HCT116 (cell line): ENCODE data around the gene MOV10. TPM values are rescaled to one million over a fixed set of nuclear protein-coding genes. Genes with fewer than 3 reads are reported as not detected.

ENCODE experiments used
- ATAC-seq: fragments of 200-7000 bp; cut with Tn5 transposase; 2 replicates; pipeline ENCODE4 v1.9.1; 2020; ENCODE audit warnings: mild to moderate bottlenecking, moderate library complexity
- BruUV-seq: library from RNA; stranded (reverse); fragments of 400-500 nt; replicated peaks from 2 replicates; lab custom pipeline; 2021; lab: Mats Ljungman, UMichigan
- CTCF ChIA-PET: fragments of 300-600 bp; sonication (Branson Sonifier 250); formaldehyde crosslinking; loops from one replicate; lab custom pipeline; 2021; ENCODE audit warnings: antibody characterized with exemption; lab: Charles Lee
- POLR2A ChIA-PET: fragments of 300-600, 350-600 bp; sonication (Branson Sonifier 250); formaldehyde crosslinking; loops from one replicate; lab custom pipeline; 2021; ENCODE audit warnings: antibody characterized with exemption; lab: Charles Lee
- RAD21 ChIA-PET, 2 experiments: fragments of 300-600 bp; sonication (Branson Sonifier 250); formaldehyde crosslinking; loops; one replicate each; lab custom pipeline; 2023; ENCODE audit warnings: low total read pairs in 2 of 2; ENCODE audit not compliant: uncharacterized antibody in 2 of 2, unreplicated experiment in 2 of 2, low non-redundant PET in 1 of 2; lab: Charles Lee
- DNase-seq: peaks from one replicate; pipeline ENCODE4 v3.0.0-alpha.2; 2010; ENCODE audit warnings: low read depth, low spot score
- H2AFZ ChIP-seq: fragments of 200-600 bp; shearing (Covaris generic), sonication (generic); 2 replicates; pipeline ENCODE4 v1.6.1; 2017; ENCODE audit warnings: low read depth, mixed run types, mixed read lengths, antibody characterized with exemption, low read length; ENCODE audit not compliant: poor library complexity, severe bottlenecking
- H3K27ac ChIP-seq: 2 replicates; pipeline ENCODE4 v1.5.1; 2012; ENCODE audit warnings: low read depth, low read length
- H3K27me3 ChIP-seq: fragments of 200-600 bp; sonication (generic); 2 replicates; pipeline ENCODE4 v1.6.1; 2016; ENCODE audit warnings: mixed run types, low read length, mixed read lengths; ENCODE audit not compliant: insufficient read depth
- H3K36me3 ChIP-seq, 2 experiments: fragments of 200-500 bp in 1 of 2; fragments of 200-600 bp in 1 of 2; sonication (Bioruptor generic) in 1 of 2; sonication (generic) in 1 of 2; 2 replicates each; pipeline versions ENCODE4 v1.5.1 to v1.6.1; 2014 to 2016; ENCODE audit warnings: low read length in 2 of 2, inconsistent platforms in 1 of 2, mixed read lengths in 1 of 2, mixed run types in 1 of 2; ENCODE audit not compliant: insufficient read depth in 2 of 2, control insufficient read depth in 1 of 2
- H3K4me1 ChIP-seq, 2 experiments: fragments of 200-600 bp in 1 of 2; sonication (generic) in 1 of 2; 2 replicates each; pipeline versions ENCODE4 v1.5.1 to v1.6.1; 2012 to 2017; ENCODE audit warnings: low read length in 2 of 2, inconsistent platforms in 1 of 2, mild to moderate bottlenecking in 1 of 2, mixed read lengths in 1 of 2, mixed run types in 1 of 2, moderate library complexity in 1 of 2; ENCODE audit not compliant: insufficient read depth in 2 of 2, control insufficient read depth in 1 of 2
- H3K4me2 ChIP-seq: fragments of 200-600 bp; sonication (generic); 2 replicates; pipeline ENCODE4 v1.6.1; 2017; ENCODE audit warnings: mixed run types, low read length, mixed read lengths
- H3K4me3 ChIP-seq, 2 experiments: fragments of 200-600 bp in 1 of 2; sonication (generic) in 1 of 2; replicated peaks in 1 of 2; 2 replicates each; pipeline ENCODE4 v1.5.1; 2011 to 2016; ENCODE audit warnings: low read length in 2 of 2, control low read depth in 1 of 2, low read depth in 1 of 2, mild to moderate bottlenecking in 1 of 2, mixed read lengths in 1 of 2, mixed run types in 1 of 2
- H3K79me2 ChIP-seq: fragments of 200-600 bp; sonication (generic); 2 replicates; pipeline ENCODE4 v1.6.1; 2017; ENCODE audit warnings: mild to moderate bottlenecking, mixed run types, low read length, moderate library complexity, mixed read lengths; ENCODE audit not compliant: insufficient read depth
- H3K9ac ChIP-seq: fragments of 200-600 bp; sonication (generic); 2 replicates; pipeline ENCODE4 v1.6.1; 2016; ENCODE audit warnings: low read length, mixed read lengths
- H3K9me2 ChIP-seq: fragments of 200-600 bp; sonication (generic), shearing (Covaris generic); 2 replicates; pipeline ENCODE4 v1.6.1; 2017; ENCODE audit warnings: mixed run types, mild to moderate bottlenecking, moderate library complexity; ENCODE audit not compliant: insufficient read depth
- H3K9me3 ChIP-seq, 2 experiments: fragments of 200-500 bp in 1 of 2; fragments of 200-600 bp in 1 of 2; sonication (Bioruptor generic) in 1 of 2; sonication (generic) in 1 of 2; 2 replicates each; pipeline ENCODE4 v1.6.1; 2014 to 2017; ENCODE audit warnings: low read length in 2 of 2, mixed read lengths in 2 of 2, inconsistent platforms in 1 of 2, low read depth in 1 of 2, mild to moderate bottlenecking in 1 of 2, mixed run types in 1 of 2, moderate library complexity in 1 of 2; ENCODE audit not compliant: control insufficient read depth in 1 of 2, insufficient read depth in 1 of 2
- H4K20me1 ChIP-seq: fragments of 200-600 bp; sonication (generic), shearing (Covaris generic); 2 replicates; pipeline ENCODE4 v1.6.1; 2017; ENCODE audit warnings: mixed run types, mild to moderate bottlenecking, moderate library complexity; ENCODE audit not compliant: insufficient read depth
- CTCF ChIP-seq, 3 experiments: fragments of 200-600 bp in 1 of 3; sonication (generic) in 1 of 3; IDR thresholded peaks in 2 of 3; conservative IDR thresholded peaks in 1 of 3; 2 replicates each; pipeline ENCODE4 v1.5.1; 2012 to 2017; ENCODE audit warnings: low read depth in 2 of 3, low read length in 2 of 3, antibody characterized with exemption in 1 of 3, borderline replicate concordance in 1 of 3, control low read depth in 1 of 3, mild to moderate bottlenecking in 1 of 3, mixed read lengths in 1 of 3, mixed run types in 1 of 3, moderate library complexity in 1 of 3; ENCODE audit not compliant: insufficient read depth in 1 of 3
- ELF1 ChIP-seq: IDR thresholded peaks from 2 replicates; pipeline ENCODE4 v1.6.1; 2012; ENCODE audit warnings: low read depth, borderline replicate concordance
- EZH2phosphoT487 ChIP-seq: fragments of 200-600 bp; IDR thresholded peaks from 2 replicates; pipeline ENCODE4 v1.6.1; 2018; ENCODE audit warnings: antibody characterized with exemption, borderline replicate concordance
- JUND ChIP-seq: IDR thresholded peaks from 2 replicates; pipeline ENCODE4 v1.6.1; 2012
- POLR2A ChIP-seq: IDR thresholded peaks from 2 replicates; pipeline ENCODE4 v1.7.0; 2011; ENCODE audit warnings: borderline replicate concordance; ENCODE audit not compliant: insufficient read depth, insufficient read length; ENCODE audit errors: extremely low read depth
- SP1 ChIP-seq: IDR thresholded peaks from 2 replicates; pipeline ENCODE4 v1.6.1; 2012; ENCODE audit warnings: low read depth
- intact Hi-C: fragments of 100-400 bp; cut with micrococcal nuclease; formaldehyde crosslinking; loops from 2 replicates; pipeline ENCODE4 v1.10.0; 2022
- total RNA-seq: library from RNA; stranded (reverse); gene quantifications from one replicate; pipeline ENCODE4 v1.2.1, GENCODE V29; 2021; ENCODE audit not compliant: unreplicated experiment
- TF ChIP-seq, protein P1 (sequence below): IDR thresholded peaks from 2 replicates; pipeline ENCODE4 v1.6.1; 2011; ENCODE audit warnings: mild to moderate bottlenecking, low read length, moderate library complexity; ENCODE audit not compliant: insufficient replicate concordance; ENCODE audit errors: extremely low read depth
- TF ChIP-seq, protein P2 (sequence below): IDR thresholded peaks from 2 replicates; pipeline ENCODE4 v1.6.1; 2012; ENCODE audit warnings: low read depth

MOV10 gene
- total RNA-seq, 1 experiment from 2014 or later, result 109 TPM

DNA sequence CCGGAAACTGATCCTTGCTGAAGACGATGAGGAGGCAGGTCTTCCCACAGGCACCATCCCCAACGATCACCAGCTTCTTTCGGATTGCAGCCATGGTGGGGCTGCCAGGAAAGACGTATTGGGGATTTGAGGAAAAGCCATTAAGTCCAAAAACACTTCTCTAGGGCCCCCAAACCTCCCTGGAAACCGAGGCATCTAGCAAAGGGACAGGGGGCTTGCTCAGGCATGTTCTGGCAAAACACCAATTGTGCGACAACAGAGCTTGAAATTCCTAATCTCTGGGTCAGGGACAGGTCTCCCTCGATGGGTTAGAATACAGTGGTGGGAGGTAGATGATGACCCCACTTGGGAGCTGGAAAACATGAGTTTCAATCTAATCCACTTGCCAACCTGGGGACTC lies 29.2 kb downstream of the MOV10 start (continued):
- TF ChIP-seq, protein P1, sequence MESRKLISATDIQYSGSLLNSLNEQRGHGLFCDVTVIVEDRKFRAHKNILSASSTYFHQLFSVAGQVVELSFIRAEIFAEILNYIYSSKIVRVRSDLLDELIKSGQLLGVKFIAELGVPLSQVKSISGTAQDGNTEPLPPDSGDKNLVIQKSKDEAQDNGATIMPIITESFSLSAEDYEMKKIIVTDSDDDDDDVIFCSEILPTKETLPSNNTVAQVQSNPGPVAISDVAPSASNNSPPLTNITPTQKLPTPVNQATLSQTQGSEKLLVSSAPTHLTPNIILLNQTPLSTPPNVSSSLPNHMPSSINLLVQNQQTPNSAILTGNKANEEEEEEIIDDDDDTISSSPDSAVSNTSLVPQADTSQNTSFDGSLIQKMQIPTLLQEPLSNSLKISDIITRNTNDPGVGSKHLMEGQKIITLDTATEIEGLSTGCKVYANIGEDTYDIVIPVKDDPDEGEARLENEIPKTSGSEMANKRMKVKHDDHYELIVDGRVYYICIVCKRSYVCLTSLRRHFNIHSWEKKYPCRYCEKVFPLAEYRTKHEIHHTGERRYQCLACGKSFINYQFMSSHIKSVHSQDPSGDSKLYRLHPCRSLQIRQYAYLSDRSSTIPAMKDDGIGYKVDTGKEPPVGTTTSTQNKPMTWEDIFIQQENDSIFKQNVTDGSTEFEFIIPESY, result no peak

GRCh38 chr1:112704391-112704933 lies 30.0 kb downstream of the MOV10 start:
- POLR2A ChIA-PET, result interaction anchor here (0.5 to 2.6 kb wide), 8 partner anchors 10 to 313 kb away, joined by 3 to 9 read pairs (median 4); partner anchors contain the start of genes CAPZA1, CTTNBP2NL, MOV10 and PPM1J
- no peaks in the 10 kb centered on the region for H3K9me3 ChIP-seq
- ATAC-seq, result no peak

More at GRCh38 chr1:112704391-112704933, 30.0 kb downstream of the MOV10 start:
- Histone ChIP-seq H3K36me3 (peaks cover 2 to 20% of the 10 kb centered on the region in 2 experiments; a peak in 1 of 4 replicates), H3K9ac (peak overlapping the region; percentile 90), H3K4me3 (peak overlapping the region; percentile 87 to 90), H3K4me2 (peak overlapping the region; percentile 93), H3K4me1 (peaks cover 46 to 71% of the 10 kb centered on the region in 2 experiments), H3K27me3 (no peaks in the 10 kb centered on the region), H3K79me2 (peaks cover 39% of the 10 kb centered on the region), H3K27ac (peak overlapping the region; percentile 77), H4K20me1 (no peaks in the 10 kb centered on the region), H3K9me2 (no peaks in the 10 kb centered on the region), H2AFZ (no peak overlapping the region)
- no peak for DNase-seq
- intact Hi-C loops, result loop anchor here (2.0 to 10.0 kb wide), 3 partner anchors 30 to 180 kb away; partner anchors contain the start of gene MOV10
- no TSS peak for BruUV-seq
- ChIA-PET RAD21 (no interaction called here), CTCF (interaction anchor here (0.9 to 1.8 kb wide), 6 partner anchors 11 to 406 kb away, joined by 3 to 13 read pairs (median 5); partner anchors contain the start of genes LRIG2, MOV10 and PPM1J)
- TF ChIP-seq SP1 (no peak), POLR2A (no peak), EZH2phosphoT487 (no peak), CTCF (IDR thresholded peaks at IDR 0.05 in 2 of 3, conservative IDR thresholded peaks at IDR 0.05 in 1 of 3; ENCODE audit: borderline replicate concordance in 1 of 3, insufficient read depth in 1 of 3, low read depth in 2 of 3, low read length in 2 of 3) (no peak), ELF1 (no peak), JUND (no peak)
- TF ChIP-seq, protein P2, sequence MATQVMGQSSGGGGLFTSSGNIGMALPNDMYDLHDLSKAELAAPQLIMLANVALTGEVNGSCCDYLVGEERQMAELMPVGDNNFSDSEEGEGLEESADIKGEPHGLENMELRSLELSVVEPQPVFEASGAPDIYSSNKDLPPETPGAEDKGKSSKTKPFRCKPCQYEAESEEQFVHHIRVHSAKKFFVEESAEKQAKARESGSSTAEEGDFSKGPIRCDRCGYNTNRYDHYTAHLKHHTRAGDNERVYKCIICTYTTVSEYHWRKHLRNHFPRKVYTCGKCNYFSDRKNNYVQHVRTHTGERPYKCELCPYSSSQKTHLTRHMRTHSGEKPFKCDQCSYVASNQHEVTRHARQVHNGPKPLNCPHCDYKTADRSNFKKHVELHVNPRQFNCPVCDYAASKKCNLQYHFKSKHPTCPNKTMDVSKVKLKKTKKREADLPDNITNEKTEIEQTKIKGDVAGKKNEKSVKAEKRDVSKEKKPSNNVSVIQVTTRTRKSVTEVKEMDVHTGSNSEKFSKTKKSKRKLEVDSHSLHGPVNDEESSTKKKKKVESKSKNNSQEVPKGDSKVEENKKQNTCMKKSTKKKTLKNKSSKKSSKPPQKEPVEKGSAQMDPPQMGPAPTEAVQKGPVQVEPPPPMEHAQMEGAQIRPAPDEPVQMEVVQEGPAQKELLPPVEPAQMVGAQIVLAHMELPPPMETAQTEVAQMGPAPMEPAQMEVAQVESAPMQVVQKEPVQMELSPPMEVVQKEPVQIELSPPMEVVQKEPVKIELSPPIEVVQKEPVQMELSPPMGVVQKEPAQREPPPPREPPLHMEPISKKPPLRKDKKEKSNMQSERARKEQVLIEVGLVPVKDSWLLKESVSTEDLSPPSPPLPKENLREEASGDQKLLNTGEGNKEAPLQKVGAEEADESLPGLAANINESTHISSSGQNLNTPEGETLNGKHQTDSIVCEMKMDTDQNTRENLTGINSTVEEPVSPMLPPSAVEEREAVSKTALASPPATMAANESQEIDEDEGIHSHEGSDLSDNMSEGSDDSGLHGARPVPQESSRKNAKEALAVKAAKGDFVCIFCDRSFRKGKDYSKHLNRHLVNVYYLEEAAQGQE, result no peak
